GM18858 (cell line): ENCODE data around the gene HSPA4.

Experiments used
- ATAC-seq: cut with Tn5 transposase; IDR thresholded peaks from one replicate; pipeline ENCODE4 v1.9.1; 2021; ENCODE audit not compliant: unreplicated experiment

Gene HSPA4

GRCh38 chr5:133088064-133088463 lies 36.3 kb downstream of the HSPA4 start:
- ATAC-seq, result no peak

- no peak for ATAC-seq
Observed at GRCh38 chr5:133091034-133091433, 39.2 kb downstream of the HSPA4 start.

- ATAC-seq, result no peak
Observed at GRCh38 chr5:133106343-133106742, 54.5 kb downstream of the HSPA4 start.

GRCh38 chr5:133106761-133107572 lies 55.2 kb downstream of the HSPA4 start:
- ATAC-seq, result no peak

- ATAC-seq, result no peak
Observed at GRCh38 chr5:133108481-133108921, 56.7 kb downstream of the HSPA4 start.

GRCh38 chr5:133109655-133110483 lies 58.1 kb downstream of the HSPA4 start:
- ATAC-seq, result no peak

- ATAC-seq, result no peak
Observed at GRCh38 chr5:133110709-133111108, 58.9 kb downstream of the HSPA4 start.

GRCh38 chr5:133111299-133111698 lies 59.5 kb downstream of the HSPA4 start:
- ATAC-seq, result no peak

- ATAC-seq, result no peak
Observed at GRCh38 chr5:133112026-133112660, 60.3 kb downstream of the HSPA4 start.

- ATAC-seq, result no peak
Observed at GRCh38 chr5:133113331-133114061, 61.7 kb downstream of the HSPA4 start.

GRCh38 chr5:133114166-133114932 lies 62.5 kb downstream of the HSPA4 start:
- ATAC-seq, result no peak

- no peak for ATAC-seq
Observed at GRCh38 chr5:133114933-133115310, 63.1 kb downstream of the HSPA4 start.

- no peak for ATAC-seq
Observed at GRCh38 chr5:133116601-133117000, 64.8 kb downstream of the HSPA4 start.

GRCh38 chr5:133117166-133117911 lies 65.5 kb downstream of the HSPA4 start:
- no peak for ATAC-seq

- ATAC-seq, result no peak
Observed at GRCh38 chr5:133117912-133118445, 66.2 kb downstream of the HSPA4 start.

GRCh38 chr5:133118741-133119140 lies 66.9 kb downstream of the HSPA4 start:
- no peak for ATAC-seq

- no peak for ATAC-seq
Observed at GRCh38 chr5:133119233-133119711, 67.5 kb downstream of the HSPA4 start.

GRCh38 chr5:133120156-133120750 lies 68.4 kb downstream of the HSPA4 start:
- no peak for ATAC-seq

GRCh38 chr5:133121080-133121479 lies 69.3 kb downstream of the HSPA4 start:
- no peak for ATAC-seq
